IMR-90 (cell line): ENCODE results near the gene DEFB114. TPM values are rescaled to one million over a fixed set of nuclear protein-coding genes. Genes with fewer than 3 reads are reported as not detected.

Experiments
- ATAC-seq: fragments of 200-7000 bp; cut with Tn5 transposase; 2 replicates; pipeline ENCODE4 v1.9.1; 2020; ENCODE audit warnings: low read depth, mild to moderate bottlenecking, moderate library complexity
- BruUV-seq: library from RNA; stranded (reverse); fragments of 400-500 nt; replicated peaks from 2 replicates; lab custom pipeline; 2021; lab: Mats Ljungman, UMichigan
- CTCF ChIA-PET: fragments of 300-600 bp; formaldehyde crosslinking; extraction: SDS; loops from one replicate; lab custom pipeline; 2021; ENCODE audit warnings: antibody characterized with exemption; lab: Yijun Ruan, JAX
- POLR2A ChIA-PET: fragments of 300-600 bp; sonication (Branson Sonifier 250); formaldehyde crosslinking; loops from one replicate; lab custom pipeline; 2022; ENCODE audit warnings: antibody characterized with exemption; ENCODE audit not compliant: unreplicated experiment; lab: Charles Lee
- DNase-seq: peaks from one replicate; pipeline ENCODE4 v3.0.0; 2013
- H2AFZ ChIP-seq: replicated peaks from 2 replicates; pipeline ENCODE3; 2013; ENCODE audit warnings: low read length, mild to moderate bottlenecking; ENCODE audit not compliant: poor library complexity
- H2AK5ac ChIP-seq: 2 replicates; pipeline ENCODE4 v1.6.1; 2013; ENCODE audit warnings: low read depth, low read length, inconsistent platforms
- H2AK9ac ChIP-seq: replicated peaks from 2 replicates; pipeline ENCODE3; 2013; ENCODE audit warnings: mild to moderate bottlenecking, low read depth, low read length, moderate library complexity; ENCODE audit not compliant: poor library complexity
- H2BK120ac ChIP-seq: 2 replicates; pipeline ENCODE4 v1.6.1; 2013; ENCODE audit warnings: low read depth, low read length, inconsistent platforms
- H2BK15ac ChIP-seq: 3 replicates; pipeline ENCODE4 v1.6.1; 2013; ENCODE audit warnings: low read depth, low read length, inconsistent platforms
- H2BK20ac ChIP-seq: 2 replicates; pipeline ENCODE4 v1.6.1; 2013; ENCODE audit warnings: low read depth, mild to moderate bottlenecking, inconsistent platforms, low read length, moderate library complexity
- H2BK5ac ChIP-seq: 2 replicates; pipeline ENCODE4 v1.6.1; 2013; ENCODE audit warnings: mild to moderate bottlenecking, low read depth, low read length, inconsistent platforms; ENCODE audit not compliant: poor library complexity, severe bottlenecking
- H3K14ac ChIP-seq: replicated peaks from 2 replicates; pipeline ENCODE4 v1.6.1; 2013; ENCODE audit warnings: low read depth, low read length, inconsistent platforms
- H3K18ac ChIP-seq: 2 replicates; pipeline ENCODE4 v1.6.1; 2013; ENCODE audit warnings: low read depth, low read length, control low read depth
- H3K23ac ChIP-seq: 2 replicates; pipeline ENCODE4 v1.6.1; 2013; ENCODE audit warnings: low read depth, low read length, inconsistent platforms
- H3K27ac ChIP-seq: 2 replicates; pipeline ENCODE4 v1.5.1; 2013; ENCODE audit warnings: mild to moderate bottlenecking, control low read depth, low read length; ENCODE audit not compliant: insufficient read depth
- H3K27me3 ChIP-seq: 2 replicates; pipeline ENCODE4 v1.6.1; 2013; ENCODE audit warnings: low read length; ENCODE audit not compliant: control insufficient read depth, insufficient read depth
- H3K36me3 ChIP-seq: 2 replicates; pipeline ENCODE4 v1.6.1; 2013; ENCODE audit warnings: low read length, mixed read lengths; ENCODE audit not compliant: control insufficient read depth, insufficient read depth
- H3K4ac ChIP-seq: 2 replicates; pipeline ENCODE4 v1.6.1; 2013; ENCODE audit warnings: low read depth, low read length, inconsistent platforms
- H3K4me1 ChIP-seq: 2 replicates; pipeline ENCODE4 v1.6.1; 2013; ENCODE audit warnings: low read length, mixed read lengths; ENCODE audit not compliant: control insufficient read depth, insufficient read depth
- H3K4me2 ChIP-seq: 2 replicates; pipeline ENCODE4 v1.6.1; 2013; ENCODE audit warnings: low read depth, mild to moderate bottlenecking, control low read depth, low read length, moderate library complexity
- H3K4me3 ChIP-seq: 2 replicates; pipeline ENCODE4 v1.5.1; 2013; ENCODE audit warnings: low read depth, mild to moderate bottlenecking, control low read depth, low read length, moderate library complexity; ENCODE audit not compliant: insufficient read depth
- H3K56ac ChIP-seq: 2 replicates; pipeline ENCODE4 v1.6.1; 2013; ENCODE audit warnings: low read length, inconsistent platforms; ENCODE audit not compliant: insufficient read depth; ENCODE audit errors: extremely low read depth
- H3K79me1 ChIP-seq, 2 experiments: 2 replicates each; pipeline ENCODE4 v1.6.1; 2013; ENCODE audit warnings: low read length in 2 of 2, inconsistent platforms in 1 of 2, low read depth in 1 of 2
- H3K9ac ChIP-seq: 2 replicates; pipeline ENCODE4 v1.6.1; 2013; ENCODE audit warnings: low read depth, low read length, control low read depth
- H3K9me1 ChIP-seq: 2 replicates; pipeline ENCODE4 v1.6.1; 2013; ENCODE audit warnings: low read length, inconsistent platforms; ENCODE audit not compliant: insufficient read depth
- H3K9me3 ChIP-seq: 2 replicates; pipeline ENCODE4 v1.6.1; 2013; ENCODE audit warnings: low read length; ENCODE audit not compliant: control insufficient read depth, insufficient read depth
- H4K20me1 ChIP-seq: 2 replicates; pipeline ENCODE4 v1.6.1; 2013; ENCODE audit warnings: low read length, inconsistent platforms; ENCODE audit not compliant: insufficient read depth
- H4K5ac ChIP-seq: 2 replicates; pipeline ENCODE4 v1.6.1; 2013; ENCODE audit warnings: mild to moderate bottlenecking, low read depth, low read length, control low read depth
- H4K8ac ChIP-seq, 2 experiments: 2 replicates each; pipeline ENCODE4 v1.6.1; 2013; ENCODE audit warnings: low read depth in 2 of 2, low read length in 2 of 2, control low read depth in 1 of 2, inconsistent platforms in 1 of 2
- H4K91ac ChIP-seq: 2 replicates; pipeline ENCODE4 v1.6.1; 2013; ENCODE audit warnings: low read depth, low read length, inconsistent platforms; ENCODE audit not compliant: insufficient read depth
- BHLHE40 ChIP-seq: fragments of 150-350 bp; IDR thresholded peaks from 2 replicates; pipeline ENCODE4 v1.6.1; 2016; ENCODE audit warnings: mild to moderate bottlenecking, low read depth, low read length
- CEBPB ChIP-seq: IDR thresholded peaks from 2 replicates; pipeline ENCODE4 v1.6.1; 2012; ENCODE audit warnings: low read depth, low read length, improper control_type of control experiment
- CHD1 ChIP-seq: IDR thresholded peaks from 2 replicates; pipeline ENCODE4 v1.6.1; 2012; ENCODE audit warnings: low read depth, low read length, improper control_type of control experiment
- FOS ChIP-seq: fragments of 150-350 bp; IDR thresholded peaks from 2 replicates; pipeline ENCODE4 v1.6.1; 2016; ENCODE audit warnings: low read depth, low read length
- MAFK ChIP-seq: IDR thresholded peaks from 2 replicates; pipeline ENCODE4 v1.6.1; 2012; ENCODE audit warnings: low read depth, low read length, improper control_type of control experiment
- MAZ ChIP-seq: IDR thresholded peaks from 2 replicates; pipeline ENCODE4 v1.6.1; 2012; ENCODE audit warnings: low read depth, mild to moderate bottlenecking, low read length, improper control_type of control experiment, moderate library complexity, borderline replicate concordance
- MXI1 ChIP-seq: IDR thresholded peaks from 2 replicates; pipeline ENCODE4 v1.6.1; 2012; ENCODE audit warnings: low read depth, mild to moderate bottlenecking, low read length, moderate library complexity, borderline replicate concordance
- NFE2L2 ChIP-seq: fragments of 150-350 bp; IDR thresholded peaks from 2 replicates; pipeline ENCODE4 v1.6.1; 2016; ENCODE audit warnings: low read depth, mild to moderate bottlenecking, low read length
- POLR2A ChIP-seq: IDR thresholded peaks from 2 replicates; pipeline ENCODE4 v1.6.1; 2012; ENCODE audit warnings: mild to moderate bottlenecking, low read depth, low read length
- RAD21 ChIP-seq: IDR thresholded peaks from 2 replicates; pipeline ENCODE4 v1.6.1; 2012; ENCODE audit warnings: low read length, improper control_type of control experiment
- RCOR1 ChIP-seq: IDR thresholded peaks from 2 replicates; pipeline ENCODE4 v1.6.1; 2012; ENCODE audit warnings: mild to moderate bottlenecking, low read length, improper control_type of control experiment; ENCODE audit not compliant: insufficient replicate concordance
- RFX5 ChIP-seq: IDR thresholded peaks from 2 replicates; pipeline ENCODE4 v1.8.0; 2012; ENCODE audit warnings: low read depth, mild to moderate bottlenecking, low read length, moderate library complexity
- SMC3 ChIP-seq: fragments of 150-350 bp; IDR thresholded peaks from 2 replicates; pipeline ENCODE4 v1.6.1; 2016; ENCODE audit warnings: low read depth, mild to moderate bottlenecking, antibody characterized with exemption, low read length, moderate library complexity
- WGBS, 2 experiments: methylation state at CpG; one replicate each; pipeline versions ENCODE4 v1.1.5 to v1.1.7; 2013; ENCODE audit warnings: missing lambda C conversion rate in 2 of 2; ENCODE audit not compliant: insufficient read length in 1 of 2; ENCODE audit errors: extremely low coverage in 2 of 2; 5-methylcytosine and 5-hydroxymethylcytosine counted together
- dilution Hi-C: fragments of 300-500 bp; cut with HindIII; formaldehyde crosslinking; loops from one replicate; pipeline ENCODE4 v1.14.3; 2018; ENCODE audit warnings: low sequenced_read_pairs; ENCODE audit not compliant: unreplicated experiment
- in situ Hi-C: fragments of 300-500 bp; cut with MboI; formaldehyde crosslinking; loops from 3 replicates; pipeline ENCODE4 v1.14.3; 2019; ENCODE audit warnings: low sequenced_read_pairs, inconsistent platforms, mixed read lengths
- intact Hi-C: fragments of 100-400 bp; cut with micrococcal nuclease; formaldehyde crosslinking; loops from 2 replicates; pipeline ENCODE4 v1.10.0; 2022
- polyA plus RNA-seq, 3 experiments: library from polyadenylated mRNA; depleted of rRNA; stranded (reverse); fragments of >200 nt; gene quantifications; 2 replicates each; pipeline ENCODE4 v1.2.3, GENCODE V29; 2012; ENCODE audit warnings: low replicate concordance in 1 of 3
- total RNA-seq: library from RNA; depleted of rRNA; stranded (reverse); fragments of >200 nt; gene quantifications from 2 replicates; pipeline ENCODE4 v1.2.3, GENCODE V29; 2012
- TF ChIP-seq, protein P1 (sequence below): conservative IDR thresholded peaks from 2 replicates; pipeline ENCODE4 v1.5.1; 2012; ENCODE audit warnings: mild to moderate bottlenecking, low read depth, low read length, improper control_type of control experiment
- TF ChIP-seq, protein P2 (sequence below): fragments of 150-350 bp; IDR thresholded peaks from 2 replicates; pipeline ENCODE4 v1.6.1; 2016; ENCODE audit warnings: low read depth, mild to moderate bottlenecking, low read length, moderate library complexity, borderline replicate concordance
- TF ChIP-seq, protein P3 (sequence below): fragments of 150-350 bp; IDR thresholded peaks from 2 replicates; pipeline ENCODE4 v1.6.1; 2017; ENCODE audit warnings: mild to moderate bottlenecking, antibody characterized with exemption, low read length, low read depth

Gene DEFB114
- total and polyA plus RNA-seq, 2 of the 4 experiments (the other 2 are of a cell fraction): not detected

DNA sequence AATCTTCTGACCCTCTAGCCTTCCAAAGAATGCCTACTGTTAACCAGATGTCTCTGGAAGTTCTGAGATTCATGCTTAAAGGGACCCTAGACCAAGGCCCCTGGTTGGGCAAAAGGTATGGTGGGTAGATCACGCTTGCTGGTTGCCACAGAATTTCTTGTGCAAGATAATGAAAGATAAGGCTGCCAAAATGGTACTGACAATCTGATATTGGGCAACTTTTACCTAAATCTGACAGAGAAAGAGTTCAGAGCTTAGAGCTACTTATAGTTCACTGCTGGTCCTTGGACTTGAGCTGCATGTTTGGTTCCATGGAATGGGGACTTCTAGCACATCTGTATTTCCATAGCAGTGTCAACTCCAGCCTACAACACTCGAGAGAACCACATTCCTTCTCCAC lies 12.0 kb downstream of the DEFB114 start:
- Histone ChIP-seq H2AFZ (no peak overlapping the region), H2AK9ac (no peak overlapping the region), H3K4me3 (no peak overlapping the region), H2BK20ac (no peak overlapping the region), H3K4ac (no peak overlapping the region), H3K23ac (no peak overlapping the region), H3K14ac (no peak overlapping the region), H3K9ac (no peak overlapping the region), H4K5ac (no peak overlapping the region), H3K18ac (no peak overlapping the region), H3K27ac (no peak overlapping the region), H3K4me1 (no peaks in the 10 kb centered on the region), H3K27me3 (no peaks in the 10 kb centered on the region), H4K91ac (no peak overlapping the region), H3K56ac (no peak overlapping the region), H3K9me1 (no peaks in the 10 kb centered on the region), H2BK5ac (no peak overlapping the region), H2AK5ac (no peak overlapping the region), H4K8ac (no peak overlapping the region), H3K9me3 (no peaks in the 10 kb centered on the region), H2BK15ac (no peak overlapping the region), H3K36me3 (no peaks in the 10 kb centered on the region), H3K79me1 (no peaks in the 10 kb centered on the region), H4K20me1 (no peaks in the 10 kb centered on the region), H2BK120ac (no peak overlapping the region), H3K4me2 (no peak overlapping the region)
- intact Hi-C loops: no loop called here
- in situ Hi-C loops: no loop called here
- dilution Hi-C loops: no loop called here
- whole genome bisulfite sequencing, 2 experiments: no CpG with 5 or more reads among the region's 2 CpGs
- BruUV-seq: no TSS peak
- TF ChIP-seq, protein P1, sequence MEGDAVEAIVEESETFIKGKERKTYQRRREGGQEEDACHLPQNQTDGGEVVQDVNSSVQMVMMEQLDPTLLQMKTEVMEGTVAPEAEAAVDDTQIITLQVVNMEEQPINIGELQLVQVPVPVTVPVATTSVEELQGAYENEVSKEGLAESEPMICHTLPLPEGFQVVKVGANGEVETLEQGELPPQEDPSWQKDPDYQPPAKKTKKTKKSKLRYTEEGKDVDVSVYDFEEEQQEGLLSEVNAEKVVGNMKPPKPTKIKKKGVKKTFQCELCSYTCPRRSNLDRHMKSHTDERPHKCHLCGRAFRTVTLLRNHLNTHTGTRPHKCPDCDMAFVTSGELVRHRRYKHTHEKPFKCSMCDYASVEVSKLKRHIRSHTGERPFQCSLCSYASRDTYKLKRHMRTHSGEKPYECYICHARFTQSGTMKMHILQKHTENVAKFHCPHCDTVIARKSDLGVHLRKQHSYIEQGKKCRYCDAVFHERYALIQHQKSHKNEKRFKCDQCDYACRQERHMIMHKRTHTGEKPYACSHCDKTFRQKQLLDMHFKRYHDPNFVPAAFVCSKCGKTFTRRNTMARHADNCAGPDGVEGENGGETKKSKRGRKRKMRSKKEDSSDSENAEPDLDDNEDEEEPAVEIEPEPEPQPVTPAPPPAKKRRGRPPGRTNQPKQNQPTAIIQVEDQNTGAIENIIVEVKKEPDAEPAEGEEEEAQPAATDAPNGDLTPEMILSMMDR: no peak
- TF ChIP-seq SMC3: no peak
- no peak for TF ChIP-seq RCOR1
- no peak for TF ChIP-seq RAD21
- no peak for TF ChIP-seq POLR2A
- TF ChIP-seq FOS: no peak
- TF ChIP-seq CHD1: no peak
- TF ChIP-seq BHLHE40: no peak
- TF ChIP-seq, protein P2, sequence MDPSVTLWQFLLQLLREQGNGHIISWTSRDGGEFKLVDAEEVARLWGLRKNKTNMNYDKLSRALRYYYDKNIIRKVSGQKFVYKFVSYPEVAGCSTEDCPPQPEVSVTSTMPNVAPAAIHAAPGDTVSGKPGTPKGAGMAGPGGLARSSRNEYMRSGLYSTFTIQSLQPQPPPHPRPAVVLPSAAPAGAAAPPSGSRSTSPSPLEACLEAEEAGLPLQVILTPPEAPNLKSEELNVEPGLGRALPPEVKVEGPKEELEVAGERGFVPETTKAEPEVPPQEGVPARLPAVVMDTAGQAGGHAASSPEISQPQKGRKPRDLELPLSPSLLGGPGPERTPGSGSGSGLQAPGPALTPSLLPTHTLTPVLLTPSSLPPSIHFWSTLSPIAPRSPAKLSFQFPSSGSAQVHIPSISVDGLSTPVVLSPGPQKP: no peak
- TF ChIP-seq MXI1: no peak
- no peak for TF ChIP-seq MAFK
- TF ChIP-seq CEBPB: no peak
- TF ChIP-seq, protein P3, sequence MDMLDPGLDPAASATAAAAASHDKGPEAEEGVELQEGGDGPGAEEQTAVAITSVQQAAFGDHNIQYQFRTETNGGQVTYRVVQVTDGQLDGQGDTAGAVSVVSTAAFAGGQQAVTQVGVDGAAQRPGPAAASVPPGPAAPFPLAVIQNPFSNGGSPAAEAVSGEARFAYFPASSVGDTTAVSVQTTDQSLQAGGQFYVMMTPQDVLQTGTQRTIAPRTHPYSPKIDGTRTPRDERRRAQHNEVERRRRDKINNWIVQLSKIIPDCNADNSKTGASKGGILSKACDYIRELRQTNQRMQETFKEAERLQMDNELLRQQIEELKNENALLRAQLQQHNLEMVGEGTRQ: no peak
- no peak for TF ChIP-seq NFE2L2
- TF ChIP-seq MAZ: no peak
- TF ChIP-seq RFX5: no peak
- DNase-seq (no peak), ATAC-seq (no peak)
- CTCF ChIA-PET: no interaction called here
- POLR2A ChIA-PET: no interaction called here
